Suppressor macrophage (primary cell): ENCODE results near the gene R3HDM4.
"Not testable (repeated sequence)": the region's sequence is repeated elsewhere in the genome, so short reads cannot be mapped to it uniquely, and the experiment has no call there.

ENCODE experiments used
- DNase-seq, 4 experiments: peaks; one replicate each; pipeline ENCODE4 v3.0.0-alpha.2; 2020 to 2022
- total RNA-seq, 17 experiments: gene quantifications; one replicate each; lab custom pipeline; 2026; ENCODE audit warnings: mixed read lengths in 6 of 17, inconsistent platforms in 3 of 17; lab: John Stamatoyannopoulos, UW

R3HDM4 gene
- total RNA-seq: 16.1 to 42.0 (median 29.0) reads per million in 17 experiments

GRCh38 chr19:913080-913748 lies at the start of gene R3HDM4:
R3HDM4 (minus strand) TSS chr19:913219; CDS start chr19:913157, 62 bp downstream.
- peak; percentile 78 to 93 (median 84) for DNase-seq

- peak; percentile 39 to 82 (median 67) for DNase-seq
Measured at GRCh38 chr19:961866-962620, 49.0 kb upstream of the R3HDM4 start.

- no peak for DNase-seq
Measured at GRCh38 chr19:960601-960938, 47.6 kb upstream of the R3HDM4 start.

- no peak for DNase-seq
Measured at GRCh38 chr19:960020-960419, 47.0 kb upstream of the R3HDM4 start.

- peak; percentile 31 to 76 (median 64) for DNase-seq
Measured at GRCh38 chr19:958967-959855, 46.2 kb upstream of the R3HDM4 start.

GRCh38 chr19:957578-957977 lies 44.6 kb upstream of the R3HDM4 start:
- not testable (repeated sequence) for DNase-seq

GRCh38 chr19:956766-957440 lies 43.9 kb upstream of the R3HDM4 start:
- DNase-seq: no peak

GRCh38 chr19:955803-956765 lies 43.1 kb upstream of the R3HDM4 start:
- no peak for DNase-seq

GRCh38 chr19:954672-955494 lies 41.9 kb upstream of the R3HDM4 start:
- peak in 2 of 4 experiments; percentile 33 to 47 for DNase-seq

- DNase-seq: no peak
Measured at GRCh38 chr19:954272-954671, 41.3 kb upstream of the R3HDM4 start.

- no peak for DNase-seq
Measured at GRCh38 chr19:953445-954271, 40.6 kb upstream of the R3HDM4 start.

GRCh38 chr19:952680-953444 lies 39.8 kb upstream of the R3HDM4 start:
- DNase-seq: peak in 2 of 4 experiments; percentile 45 to 46

GRCh38 chr19:952049-952679 lies 39.1 kb upstream of the R3HDM4 start:
- no peak for DNase-seq

- DNase-seq: no peak
Measured at GRCh38 chr19:950352-951066, 37.5 kb upstream of the R3HDM4 start.

GRCh38 chr19:948842-949496 lies 36.0 kb upstream of the R3HDM4 start:
- DNase-seq: peak in 1 of 4 experiments; percentile 3

GRCh38 chr19:947707-948539 lies 34.9 kb upstream of the R3HDM4 start:
- peak; percentile 99 for DNase-seq
